Measurements from ENCODE around the gene ZNF30.

GRCh38 chr19:34925278-34925855, 1.3 kb upstream of the ZNF30 start:
- no peak for TF ChIP-seq POLR2A (IDR thresholded peaks at IDR 0.05; ENCODE audit: low read length)
- TF ChIP-seq GATA1 (IDR thresholded peaks at IDR 0.05; ENCODE audit: low read depth, low read length) = no peak
